ENCODE measurements around the gene SNCG. TPM values are rescaled to one million over a fixed set of nuclear protein-coding genes. Genes with fewer than 3 reads are reported as not detected.

SNCG gene
- not detected for polyA plus RNA-seq (2013)

DNA sequence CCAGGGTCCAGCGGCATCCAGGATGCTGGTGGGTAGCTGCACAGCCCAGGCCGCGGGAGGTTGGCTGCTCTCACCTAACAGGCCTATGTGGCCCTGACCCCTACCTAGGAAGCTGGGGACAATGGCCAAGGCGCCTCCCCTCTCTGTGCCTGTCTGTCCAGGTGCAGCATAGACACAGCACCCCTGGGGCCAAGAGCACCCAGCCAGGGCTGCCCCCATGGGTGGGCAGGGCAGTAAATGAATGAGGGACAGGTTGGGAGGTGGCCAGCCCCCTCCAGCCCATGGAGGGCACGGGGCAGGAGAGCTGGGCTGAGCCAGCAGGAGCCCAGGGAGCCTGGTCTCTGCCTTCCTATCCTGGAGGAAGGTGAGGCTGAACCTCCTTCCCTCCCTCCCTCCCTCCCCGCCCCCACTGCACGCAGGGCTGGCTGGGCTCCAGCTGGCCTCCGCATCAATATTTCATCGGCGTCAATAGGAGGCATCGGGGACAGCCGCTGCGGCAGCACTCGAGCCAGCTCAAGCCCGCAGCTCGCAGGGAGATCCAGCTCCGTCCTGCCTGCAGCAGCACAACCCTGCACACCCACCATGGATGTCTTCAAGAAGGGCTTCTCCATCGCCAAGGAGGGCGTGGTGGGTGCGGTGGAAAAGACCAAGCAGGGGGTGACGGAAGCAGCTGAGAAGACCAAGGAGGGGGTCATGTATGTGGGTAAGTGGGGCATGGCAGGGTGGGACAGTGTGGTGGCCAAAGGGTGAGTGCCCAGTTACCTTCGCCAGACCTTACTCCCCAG is at the start of gene SNCG:
Gene SNCG, plus strand, starts transcription at position 484 of the 785 bp plus-strand sequence. Its CDS starts 99 bp downstream, at position 583.
- H3K36me3 ChIP-seq (ENCODE audit: control insufficient read depth in 4 of 4, insufficient read depth in 4 of 4, low read length in 3 of 4), result no peaks in the 10 kb centered on the region
- DNase-seq, result no peak
- no peak within 1 kb of the TSS for H3K27ac ChIP-seq (ENCODE audit: insufficient read depth in 1 of 2, low read depth in 1 of 2, low read length in 2 of 2, poor library complexity in 1 of 2, severe bottlenecking in 2 of 2)
- peaks cover 0 to 2% (median 0%) of the 10 kb centered on the region in 5 experiments for H3K27me3 ChIP-seq (replicated peaks in 2 of 5; ENCODE audit: control insufficient read depth in 4 of 5, insufficient read depth in 5 of 5, low read length in 4 of 5)
- WGBS (ENCODE audit: insufficient coverage), result 69% methylated on average over 12 of the region's 22 CpGs
- no peak within 1 kb of the TSS for H3K4me3 ChIP-seq (ENCODE audit: control insufficient read depth in 1 of 7, extremely low read depth in 1 of 7, insufficient read depth in 4 of 7, low read depth in 2 of 7, low read length in 6 of 7)
- peaks cover 0 to 5% (median 0%) of the 10 kb centered on the region in 5 experiments for H3K9me3 ChIP-seq (ENCODE audit: control extremely low read depth in 1 of 5, control insufficient read depth in 4 of 5, insufficient read depth in 2 of 5, low read depth in 1 of 5, low read length in 4 of 5)
- ChIA-PET POLR2A (interaction anchor here (0.7 kb wide), 1 partner anchor 877 kb away, joined by 3 read pairs; no protein-coding TSS in a partner anchor), CTCF (interaction anchor here (0.8 to 3.2 kb wide), 3 partner anchors 8 to 22 kb away, joined by 3 to 13 read pairs (median 4); no protein-coding TSS in a partner anchor)
- peaks cover 0 to 31% (median 17%) of the 10 kb centered on the region in 4 experiments for H3K4me1 ChIP-seq (ENCODE audit: control extremely low read depth in 1 of 4, control insufficient read depth in 4 of 4, insufficient read depth in 4 of 4, low read length in 3 of 4)

DNA sequence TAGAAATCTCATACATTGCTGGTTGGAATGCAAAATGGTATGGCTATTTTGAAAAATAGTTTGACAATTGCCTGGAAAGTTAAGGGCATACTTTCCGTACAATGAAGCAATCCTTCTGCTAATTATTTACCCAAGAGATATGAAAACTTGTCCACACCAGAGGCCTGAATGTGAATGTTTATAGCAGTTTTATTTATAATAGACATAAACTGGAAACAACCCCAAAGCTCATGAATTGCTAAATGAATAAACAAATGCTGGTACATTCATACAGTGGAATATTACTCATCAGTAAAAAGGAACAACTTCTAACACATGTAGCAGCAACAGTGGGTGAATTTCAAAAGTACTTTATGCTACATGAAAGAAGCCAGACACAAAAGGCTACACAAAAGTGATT is 43.7 kb upstream of the SNCG start:
- Histone ChIP-seq H3K36me3 (ENCODE audit: control insufficient read depth in 4 of 4, insufficient read depth in 4 of 4, low read length in 3 of 4) (no peaks in the 10 kb centered on the region), H3K4me3 (ENCODE audit: control insufficient read depth in 1 of 7, extremely low read depth in 1 of 7, insufficient read depth in 4 of 7, low read depth in 2 of 7, low read length in 6 of 7) (no peak overlapping the region), H3K27ac (ENCODE audit: insufficient read depth in 1 of 2, low read depth in 1 of 2, low read length in 2 of 2, poor library complexity in 1 of 2, severe bottlenecking in 2 of 2) (no peak overlapping the region), H3K4me1 (ENCODE audit: control extremely low read depth in 1 of 4, control insufficient read depth in 4 of 4, insufficient read depth in 4 of 4, low read length in 3 of 4) (no peaks in the 10 kb centered on the region), H3K9me3 (ENCODE audit: control extremely low read depth in 1 of 5, control insufficient read depth in 4 of 5, insufficient read depth in 2 of 5, low read depth in 1 of 5, low read length in 4 of 5) (no peaks in the 10 kb centered on the region), H3K27me3 (replicated peaks in 2 of 5; ENCODE audit: control insufficient read depth in 4 of 5, insufficient read depth in 5 of 5, low read length in 4 of 5) (peaks cover 0 to 2% (median 0%) of the 10 kb centered on the region in 5 experiments)
- DNase-seq, result no peak
- ChIA-PET POLR2A (no interaction called here), CTCF (no interaction called here)
- WGBS (ENCODE audit: insufficient coverage), result no CpG with 5 or more reads among the region's 1 CpG

DNA sequence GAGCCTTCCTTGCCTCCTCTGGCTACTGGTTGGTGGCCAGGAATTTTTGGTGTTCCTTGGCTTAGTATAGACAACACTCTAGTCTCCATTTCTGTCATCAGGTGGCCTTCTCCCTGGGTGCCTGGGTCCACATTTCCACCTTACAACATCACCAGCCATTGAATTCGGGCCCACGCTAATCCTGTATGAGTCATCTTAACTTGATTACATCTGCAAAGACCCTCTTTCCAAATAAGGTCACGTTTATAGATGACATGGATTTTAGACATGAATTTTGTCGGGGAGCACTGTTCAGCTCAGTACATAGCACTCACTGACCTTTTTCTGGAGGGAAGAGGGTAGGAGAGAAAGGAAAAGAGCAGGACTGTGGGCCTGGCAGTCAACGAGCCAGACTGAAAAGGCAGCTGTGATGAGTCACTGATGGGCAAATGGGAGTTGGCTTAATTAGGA is 40.4 kb upstream of the SNCG start:
- H3K9me3 ChIP-seq (ENCODE audit: control extremely low read depth in 1 of 5, control insufficient read depth in 4 of 5, insufficient read depth in 2 of 5, low read depth in 1 of 5, low read length in 4 of 5), result no peaks in the 10 kb centered on the region
- ChIA-PET POLR2A (no interaction called here), CTCF (interaction anchor here (1.4 kb wide), 1 partner anchor 222 kb away, joined by 4 read pairs; no protein-coding TSS in a partner anchor)
- H3K27ac ChIP-seq (ENCODE audit: insufficient read depth in 1 of 2, low read depth in 1 of 2, low read length in 2 of 2, poor library complexity in 1 of 2, severe bottlenecking in 2 of 2), result no peak overlapping the region
- H3K4me3 ChIP-seq (ENCODE audit: control insufficient read depth in 1 of 7, extremely low read depth in 1 of 7, insufficient read depth in 4 of 7, low read depth in 2 of 7, low read length in 6 of 7), result no peak overlapping the region
- no peaks in the 10 kb centered on the region for H3K36me3 ChIP-seq (ENCODE audit: control insufficient read depth in 4 of 4, insufficient read depth in 4 of 4, low read length in 3 of 4)
- no peaks in the 10 kb centered on the region for H3K4me1 ChIP-seq (ENCODE audit: control extremely low read depth in 1 of 4, control insufficient read depth in 4 of 4, insufficient read depth in 4 of 4, low read length in 3 of 4)
- DNase-seq, result no peak
- H3K27me3 ChIP-seq (replicated peaks in 2 of 5; ENCODE audit: control insufficient read depth in 4 of 5, insufficient read depth in 5 of 5, low read length in 4 of 5), result peaks cover 0 to 3% (median 0%) of the 10 kb centered on the region in 5 experiments
- 100% methylated on average over 4 of the region's 5 CpGs for WGBS (ENCODE audit: insufficient coverage)

DNA sequence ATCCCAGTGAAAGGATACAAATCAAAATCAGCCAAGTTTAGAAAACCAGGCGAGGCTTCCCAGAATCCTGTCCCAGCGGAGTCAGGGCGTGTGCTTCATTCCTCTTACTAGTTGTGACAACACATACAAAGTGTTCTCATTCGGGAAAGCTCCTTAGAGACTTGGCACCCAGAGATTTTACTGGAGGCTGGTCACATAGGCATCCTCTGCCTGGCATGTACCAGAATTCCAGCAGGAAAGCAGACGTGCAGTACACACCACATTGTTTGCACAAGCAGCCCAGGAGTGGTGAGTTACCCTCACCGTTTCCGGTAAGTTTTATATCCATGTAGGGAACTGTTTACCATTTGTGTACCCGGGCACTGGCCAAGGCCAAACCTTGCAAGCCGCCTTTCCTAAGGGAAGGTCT is 35.8 kb upstream of the SNCG start:
- ChIA-PET POLR2A (no interaction called here), CTCF (no interaction called here)
- DNase-seq, result no peak
- Histone ChIP-seq H3K9me3 (ENCODE audit: control extremely low read depth in 1 of 5, control insufficient read depth in 4 of 5, insufficient read depth in 2 of 5, low read depth in 1 of 5, low read length in 4 of 5) (no peaks in the 10 kb centered on the region), H3K4me1 (ENCODE audit: control extremely low read depth in 1 of 4, control insufficient read depth in 4 of 4, insufficient read depth in 4 of 4, low read length in 3 of 4) (no peaks in the 10 kb centered on the region), H3K36me3 (ENCODE audit: control insufficient read depth in 4 of 4, insufficient read depth in 4 of 4, low read length in 3 of 4) (no peaks in the 10 kb centered on the region), H3K27ac (ENCODE audit: insufficient read depth in 1 of 2, low read depth in 1 of 2, low read length in 2 of 2, poor library complexity in 1 of 2, severe bottlenecking in 2 of 2) (no peak overlapping the region), H3K4me3 (ENCODE audit: control insufficient read depth in 1 of 7, extremely low read depth in 1 of 7, insufficient read depth in 4 of 7, low read depth in 2 of 7, low read length in 6 of 7) (no peak overlapping the region), H3K27me3 (replicated peaks in 2 of 5; ENCODE audit: control insufficient read depth in 4 of 5, insufficient read depth in 5 of 5, low read length in 4 of 5) (peaks cover 0 to 3% (median 0%) of the 10 kb centered on the region in 5 experiments)
- WGBS (ENCODE audit: insufficient coverage), result 89% methylated on average over 9 of the region's 9 CpGs

DNA sequence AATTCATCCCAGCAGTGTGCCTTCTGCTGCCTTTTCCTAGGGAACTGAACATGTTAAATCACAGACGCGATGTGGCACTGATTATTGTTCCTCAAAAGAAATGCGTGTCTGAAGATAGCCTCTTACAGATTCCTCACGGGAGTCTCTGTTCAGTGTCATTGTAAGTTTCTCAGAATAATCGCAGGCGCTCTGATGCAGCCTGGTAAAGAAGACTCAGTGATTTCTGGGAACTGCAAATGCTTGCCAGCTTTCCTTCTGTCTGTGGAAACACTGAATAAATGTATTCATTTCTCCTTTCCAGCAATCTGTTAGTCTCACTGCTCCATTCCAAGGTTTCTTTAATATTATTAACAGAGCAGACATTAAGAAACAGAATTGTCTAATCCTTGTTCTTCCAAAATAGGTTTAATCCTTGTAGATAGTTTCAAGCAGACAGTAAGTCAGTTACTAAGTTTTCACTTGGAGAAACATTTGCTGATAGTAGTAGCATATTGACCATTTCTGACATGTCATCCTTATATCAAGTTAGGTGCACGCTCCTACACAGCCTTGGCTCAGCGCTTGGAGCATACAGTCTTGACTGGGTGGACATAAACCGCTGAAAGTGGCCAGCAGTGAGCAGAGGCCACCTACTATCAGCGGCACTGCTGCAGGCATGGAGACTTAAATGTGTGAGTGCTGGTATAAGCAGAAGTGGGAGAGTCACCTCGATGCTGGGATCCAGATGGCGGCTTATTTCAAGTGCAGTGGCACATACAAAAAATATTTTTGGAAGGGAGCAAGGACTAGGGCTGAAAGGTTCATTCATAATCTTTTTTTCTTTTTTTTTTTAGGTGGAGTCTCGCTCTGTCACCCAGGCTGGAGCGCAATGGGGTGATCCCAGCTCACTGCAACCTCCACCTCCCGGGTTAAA is 28.7 kb upstream of the SNCG start:
- DNase-seq, result no peak
- 95% methylated on average over 13 of the region's 15 CpGs for WGBS (ENCODE audit: insufficient coverage)
- ChIA-PET CTCF (interaction anchor here (2.2 kb wide), 1 partner anchor 9 kb away, joined by 9 read pairs; no protein-coding TSS in a partner anchor), POLR2A (no interaction called here)
- no peaks in the 10 kb centered on the region for H3K4me1 ChIP-seq (ENCODE audit: control extremely low read depth in 1 of 4, control insufficient read depth in 4 of 4, insufficient read depth in 4 of 4, low read length in 3 of 4)
- H3K4me3 ChIP-seq (ENCODE audit: control insufficient read depth in 1 of 7, extremely low read depth in 1 of 7, insufficient read depth in 4 of 7, low read depth in 2 of 7, low read length in 6 of 7), result no peak overlapping the region
- H3K9me3 ChIP-seq (ENCODE audit: control extremely low read depth in 1 of 5, control insufficient read depth in 4 of 5, insufficient read depth in 2 of 5, low read depth in 1 of 5, low read length in 4 of 5), result no peaks in the 10 kb centered on the region
- no peaks in the 10 kb centered on the region for H3K36me3 ChIP-seq (ENCODE audit: control insufficient read depth in 4 of 4, insufficient read depth in 4 of 4, low read length in 3 of 4)
- no peaks in the 10 kb centered on the region for H3K27me3 ChIP-seq (replicated peaks in 2 of 5; ENCODE audit: control insufficient read depth in 4 of 5, insufficient read depth in 5 of 5, low read length in 4 of 5)
- no peak overlapping the region for H3K27ac ChIP-seq (ENCODE audit: insufficient read depth in 1 of 2, low read depth in 1 of 2, low read length in 2 of 2, poor library complexity in 1 of 2, severe bottlenecking in 2 of 2)

DNA sequence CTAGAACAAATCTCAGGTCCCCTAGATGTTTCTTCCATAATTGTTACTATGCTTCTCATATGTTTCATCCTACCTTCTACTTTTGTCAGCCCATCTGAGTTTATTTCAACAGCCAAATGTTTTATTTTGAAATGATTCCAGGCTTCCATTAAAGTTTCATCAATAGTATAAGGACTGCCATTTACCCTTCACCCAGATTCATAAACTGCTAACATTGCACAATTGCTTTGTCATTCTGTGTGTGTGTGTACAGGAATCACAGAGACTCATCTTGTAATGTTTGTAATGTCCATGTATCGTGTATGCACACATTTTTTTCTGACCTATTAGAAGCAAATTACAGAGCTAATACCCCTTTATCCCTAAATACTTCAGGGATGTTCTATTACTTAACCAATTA is 26.5 kb upstream of the SNCG start:
- Histone ChIP-seq H3K27me3 (replicated peaks in 2 of 5; ENCODE audit: control insufficient read depth in 4 of 5, insufficient read depth in 5 of 5, low read length in 4 of 5) (no peaks in the 10 kb centered on the region), H3K4me3 (ENCODE audit: control insufficient read depth in 1 of 7, extremely low read depth in 1 of 7, insufficient read depth in 4 of 7, low read depth in 2 of 7, low read length in 6 of 7) (no peak overlapping the region), H3K9me3 (ENCODE audit: control extremely low read depth in 1 of 5, control insufficient read depth in 4 of 5, insufficient read depth in 2 of 5, low read depth in 1 of 5, low read length in 4 of 5) (no peaks in the 10 kb centered on the region), H3K27ac (ENCODE audit: insufficient read depth in 1 of 2, low read depth in 1 of 2, low read length in 2 of 2, poor library complexity in 1 of 2, severe bottlenecking in 2 of 2) (no peak overlapping the region), H3K36me3 (ENCODE audit: control insufficient read depth in 4 of 4, insufficient read depth in 4 of 4, low read length in 3 of 4) (no peaks in the 10 kb centered on the region), H3K4me1 (ENCODE audit: control extremely low read depth in 1 of 4, control insufficient read depth in 4 of 4, insufficient read depth in 4 of 4, low read length in 3 of 4) (no peaks in the 10 kb centered on the region)
- ChIA-PET CTCF (no interaction called here), POLR2A (no interaction called here)
- no peak for DNase-seq
- no CpG with 5 or more reads among the region's 1 CpG for WGBS (ENCODE audit: insufficient coverage)
